Raji (cell line): ENCODE results near the gene MINK1.

ENCODE experiments used
- POLR2A ChIP-seq: IDR thresholded peaks from 2 replicates; pipeline ENCODE4 v1.6.1; 2011; ENCODE audit warnings: low read depth, low read length, control low read depth; ENCODE audit not compliant: insufficient read depth

Gene MINK1

GRCh38 chr17:4884489-4884888 is 51.3 kb downstream of the MINK1 start:
- TF ChIP-seq POLR2A: no peak

GRCh38 chr17:4886830-4887229 is 53.7 kb downstream of the MINK1 start:
- no peak for TF ChIP-seq POLR2A

- no peak for TF ChIP-seq POLR2A
These were observed 54.4 kb downstream of the MINK1 start for GRCh38 chr17:4887581-4887980.

GRCh38 chr17:4891411-4892410 is 58.6 kb downstream of the MINK1 start:
- TF ChIP-seq POLR2A: no peak

GRCh38 chr17:4892499-4893221 is 59.5 kb downstream of the MINK1 start:
- TF ChIP-seq POLR2A: no peak

- no peak for TF ChIP-seq POLR2A
These were observed 60.1 kb downstream of the MINK1 start for GRCh38 chr17:4893272-4893671.

GRCh38 chr17:4893721-4894560 is 60.8 kb downstream of the MINK1 start:
- no peak for TF ChIP-seq POLR2A

GRCh38 chr17:4895121-4895520 is 62.0 kb downstream of the MINK1 start:
- TF ChIP-seq POLR2A: no peak

GRCh38 chr17:4895657-4896331 is 62.7 kb downstream of the MINK1 start:
- no peak for TF ChIP-seq POLR2A

- TF ChIP-seq POLR2A: no peak
These were observed 63.4 kb downstream of the MINK1 start for GRCh38 chr17:4896332-4897197.

- no peak for TF ChIP-seq POLR2A
These were observed 64.1 kb downstream of the MINK1 start for GRCh38 chr17:4897198-4897687.

GRCh38 chr17:4897785-4898184 is 64.6 kb downstream of the MINK1 start:
- TF ChIP-seq POLR2A: no peak

- no peak for TF ChIP-seq POLR2A
These were observed 65.2 kb downstream of the MINK1 start for GRCh38 chr17:4898351-4898750.
